Stomach (tissue), 9 donors: ENCODE data around the gene DYNC2I2. TPM values are rescaled to one million over a fixed set of nuclear protein-coding genes. Genes with fewer than 3 reads are reported as not detected.

Experiments
- DNase-seq, 2 donors: peaks; one replicate each; pipeline versions ENCODE4 v3.0.0 to v3.0.0-alpha.2; 2013 to 2019
- H3K27ac ChIP-seq, 5 donors: fragments of 200-600 bp in 4 of 5; sonication (generic) in 4 of 5; one replicate each; pipeline ENCODE4 v1.5.1; 2013 to 2019; ENCODE audit warnings: mild to moderate bottlenecking in 1 of 5, moderate library complexity in 1 of 5
- H3K27me3 ChIP-seq, 3 donors: fragments of 200-600 bp; sonication (generic); one replicate each; pipeline ENCODE4 v1.5.1; 2017 to 2019; ENCODE audit warnings: mixed run types in 1 of 3
- H3K36me3 ChIP-seq, 4 donors: fragments of 200-600 bp; sonication (generic); 1 replicate in 3 of 4; 2 replicates in 1 of 4; pipeline ENCODE4 v1.5.1; 2016 to 2019
- H3K4me1 ChIP-seq, 4 donors: fragments of 200-600 bp; sonication (generic); one replicate each; pipeline ENCODE4 v1.5.1; 2016 to 2019
- H3K4me3 ChIP-seq, 4 donors: fragments of 200-600 bp; sonication (generic) in 3 of 4; one replicate each; pipeline ENCODE4 v1.5.1; 2016 to 2019; ENCODE audit warnings: mild to moderate bottlenecking in 1 of 4
- H3K9me3 ChIP-seq, 4 donors: fragments of 200-600 bp; sonication (generic); one replicate each; pipeline ENCODE4 v1.5.1; 2016 to 2019
- CTCF ChIP-seq, 7 experiments: fragments of 450-650 bp in 4 of 7; fragments of 200-600 bp in 3 of 7; sonication (generic) in 3 of 7; IDR thresholded peaks; one replicate each; pipeline ENCODE4 v1.5.1; 2016 to 2019; ENCODE audit warnings: antibody characterized with exemption in 7 of 7, control low read depth in 2 of 7, mild to moderate bottlenecking in 1 of 7
- EP300 ChIP-seq: sonication (generic); formaldehyde crosslinking; IDR thresholded peaks from one replicate; pipeline ENCODE4 v1.6.1; 2017; ENCODE audit warnings: antibody characterized with exemption
- POLR2A ChIP-seq, 4 donors: fragments of 450-650 bp; IDR thresholded peaks; one replicate each; pipeline ENCODE4 v1.6.1; 2016; ENCODE audit warnings: antibody characterized with exemption in 4 of 4, control low read depth in 2 of 4, mild to moderate bottlenecking in 1 of 4, moderate library complexity in 1 of 4
- POLR2AphosphoS5 ChIP-seq, 3 donors: sonication (generic); formaldehyde crosslinking; IDR thresholded peaks; one replicate each; pipeline ENCODE4 v1.6.1; 2016; ENCODE audit warnings: antibody characterized with exemption in 3 of 3
- WGBS, 5 donors: extraction: QIAGEN DNeasy Blood & Tissue Kit in 3 of 5; methylation state at CpG; one replicate each; pipeline versions ENCODE4 v1.1.5 to v1.1.7; 2013 to 2018; 5-methylcytosine and 5-hydroxymethylcytosine counted together
- intact Hi-C: fragments of 100-400 bp; cut with DNase I; formaldehyde crosslinking; loops from one replicate; pipeline ENCODE4 v1.15.1; 2023; ENCODE audit warnings: low total_unique reads
- polyA plus RNA-seq, 3 donors: library from polyadenylated mRNA; stranded (reverse); fragments of 200-250 nt; gene quantifications; one replicate each; pipeline ENCODE4 v1.2.3, GENCODE V29; 2013
- total RNA-seq, 5 donors: library from RNA; depleted of rRNA; stranded (reverse); fragments of >200 nt; gene quantifications; one replicate each; pipeline versions ENCODE4 v1.1.0 to v1.2.3, GENCODE V29; 2014 to 2016
- donor health status: healthy with polysubstance abuse.
- donor health status: Bipolar disorder and iron deficiency.
- donor health status: healthy.

The DYNC2I2 gene
- total and polyA plus RNA-seq, 8 donors: 2.9 to 125 (median 53.3) TPM

- Histone ChIP-seq H3K36me3 (peaks cover 26 to 36% (median 33%) of the 10 kb centered on the region in 4 donors), H3K4me3 (peak overlapping the region; percentile 86 to 99 (median 94)), H3K27ac (peak overlapping the region; percentile 88 to 99 (median 98)), H3K9me3 (no peaks in the 10 kb centered on the region), H3K27me3 (no peaks in the 10 kb centered on the region), H3K4me1 (peaks cover 32 to 62% (median 55%) of the 10 kb centered on the region in 4 donors)
- 0 to 1% (median 0%) methylated on average over 24 to 79 of the region's 80 CpGs for WGBS, 5 donors
- no peak for TF ChIP-seq CTCF (IDR thresholded peaks at IDR 0.05)
- TF ChIP-seq EP300: no peak
- TF ChIP-seq POLR2AphosphoS5 (IDR thresholded peaks at IDR 0.05): no peak
- TF ChIP-seq POLR2A (IDR thresholded peaks at IDR 0.05): no peak
- DNase-seq: peak in 1 of 2 donors; percentile 57
- intact Hi-C loops: no loop called here
Observed at GRCh38 chr9:128689293-128689774, 32.7 kb upstream of the DYNC2I2 start.

- intact Hi-C loops: no loop called here
Observed at GRCh38 chr9:128688501-128689292, 32.0 kb upstream of the DYNC2I2 start, which contains the start of gene SET. Gene SET, plus strand, starts transcription at chr9:128689222. Its CDS starts 361 bp downstream, at chr9:128689583.

GRCh38 chr9:128687453-128687852 lies 30.8 kb upstream of the DYNC2I2 start:
- Histone ChIP-seq H3K9me3 (no peaks in the 10 kb centered on the region), H3K4me1 (peaks cover 37 to 80% (median 64%) of the 10 kb centered on the region in 4 donors), H3K4me3 (no peak overlapping the region), H3K36me3 (peaks cover 10 to 17% (median 14%) of the 10 kb centered on the region in 4 donors), H3K27me3 (no peaks in the 10 kb centered on the region), H3K27ac (peak overlapping the region in 3 of 5 donors; percentile 88 to 99 (median 95))
- TF ChIP-seq POLR2AphosphoS5 (IDR thresholded peaks at IDR 0.05) (no peak), POLR2A (IDR thresholded peaks at IDR 0.05) (no peak), EP300 (no peak)
- no peak for DNase-seq
- intact Hi-C loops: no loop called here
- WGBS, 5 donors: 93 to 100% (median 96%) methylated on average over 4 of the region's 4 CpGs

More at GRCh38 chr9:128688501-128689292, 32.0 kb upstream of the DYNC2I2 start, which contains the start of gene SET:
- peak; percentile 96 to 99 for DNase-seq
- no peaks in the 10 kb centered on the region for H3K9me3 ChIP-seq
- peaks cover 32 to 67% (median 57%) of the 10 kb centered on the region in 4 donors for H3K4me1 ChIP-seq
- peak within 1 kb of the TSS; percentile 88 to 99 (median 98) for H3K27ac ChIP-seq
- H3K4me3 ChIP-seq: peak within 1 kb of the TSS; percentile 86 to 99 (median 94)
- TF ChIP-seq POLR2AphosphoS5 (IDR thresholded peaks at IDR 0.05) (peak; percentile 64 to 94 (median 89)), EP300 (no peak)
- H3K36me3 ChIP-seq: peaks cover 20 to 29% (median 27%) of the 10 kb centered on the region in 4 donors
- no peaks in the 10 kb centered on the region for H3K27me3 ChIP-seq
- WGBS, 5 donors: 1 to 3% (median 1%) methylated on average over 32 to 93 of the region's 93 CpGs

- WGBS, 5 donors: 56 to 67% (median 62%) methylated on average over 17 of the region's 17 CpGs
- intact Hi-C loops: no loop called here
Observed at GRCh38 chr9:128685636-128686489, 29.2 kb upstream of the DYNC2I2 start.

More at GRCh38 chr9:128685636-128686489, 29.2 kb upstream of the DYNC2I2 start:
- H3K4me1 ChIP-seq: peaks cover 31 to 72% (median 58%) of the 10 kb centered on the region in 4 donors
- no peaks in the 10 kb centered on the region for H3K27me3 ChIP-seq
- TF ChIP-seq POLR2A (IDR thresholded peaks at IDR 0.05) (no peak), POLR2AphosphoS5 (IDR thresholded peaks at IDR 0.05) (no peak), CTCF (IDR thresholded peaks at IDR 0.05) (no peak), EP300 (no peak)
- peak; percentile 54 to 80 for DNase-seq
- no peaks in the 10 kb centered on the region for H3K9me3 ChIP-seq
- H3K36me3 ChIP-seq: peaks cover 0 to 1% (median 0%) of the 10 kb centered on the region in 4 donors
- peak overlapping the region in 3 of 4 donors; percentile 23 to 63 (median 62) for H3K4me3 ChIP-seq
- peak overlapping the region; percentile 82 to 94 (median 93) for H3K27ac ChIP-seq
